CD4-positive, CD25-positive, alpha-beta regulatory T cell (primary cell): ENCODE measurements around the gene TACC3. TPM values are rescaled to one million over a fixed set of nuclear protein-coding genes. Genes with fewer than 3 reads are reported as not detected.

Experiments
- ATAC-seq, 2 donors: fragments of 150-1000 bp; cut with Tn5 transposase; one replicate each; pipeline ENCODE4 v1.10.0; 2021; ENCODE audit warnings: low read depth in 2 of 2, moderate number of reproducible peaks in 2 of 2, moderate library complexity in 1 of 2
- DNase-seq, 3 donors: peaks; one replicate each; pipeline versions ENCODE4 v3.0.0 to v3.0.0-alpha.2; 2012 to 2022; ENCODE audit warnings: mixed read lengths in 1 of 3
- H3K27ac ChIP-seq: one replicate; pipeline ENCODE4 v1.7.0; 2013; ENCODE audit warnings: mild to moderate bottlenecking, low read length; ENCODE audit not compliant: insufficient read depth, poor library complexity, severe bottlenecking
- H3K27me3 ChIP-seq: one replicate; pipeline ENCODE4 v1.7.0; 2013; ENCODE audit warnings: low read length; ENCODE audit not compliant: control insufficient read depth, insufficient read depth
- H3K36me3 ChIP-seq: one replicate; pipeline ENCODE4 v1.7.0; 2013; ENCODE audit warnings: mild to moderate bottlenecking, low read length, moderate library complexity; ENCODE audit not compliant: control insufficient read depth, insufficient read depth
- H3K4me1 ChIP-seq: 2 replicates; pipeline ENCODE4 v1.7.0; 2013; ENCODE audit warnings: mild to moderate bottlenecking, low read length; ENCODE audit not compliant: insufficient read depth, control insufficient read depth, poor library complexity, severe bottlenecking
- H3K4me3 ChIP-seq: one replicate; pipeline ENCODE4 v1.7.0; 2013; ENCODE audit warnings: low read depth, mild to moderate bottlenecking, low read length, moderate library complexity
- H3K9me3 ChIP-seq, 2 experiments: 1 replicate in 1 of 2; 2 replicates in 1 of 2; pipeline ENCODE4 v1.7.0; 2013; ENCODE audit warnings: low read length in 2 of 2, mild to moderate bottlenecking in 1 of 2, moderate library complexity in 1 of 2; ENCODE audit not compliant: control insufficient read depth in 2 of 2
- H3K27ac Mint-ChIP-seq, 3 donors: one replicate each; pipeline ENCODE4 v1.8.0; 2020 to 2022; ENCODE audit warnings: mild to moderate bottlenecking in 3 of 3, mixed read lengths in 3 of 3, moderate library complexity in 2 of 3
- H3K27me3 Mint-ChIP-seq: one replicate; pipeline ENCODE4 v1.8.0; 2022; ENCODE audit warnings: mild to moderate bottlenecking, mixed read lengths
- H3K36me3 Mint-ChIP-seq: one replicate; pipeline ENCODE4 v1.8.0; 2020; ENCODE audit warnings: mixed read lengths
- H3K4me1 Mint-ChIP-seq, 4 donors: one replicate each; pipeline ENCODE4 v1.8.0; 2020 to 2022; ENCODE audit warnings: mixed read lengths in 4 of 4, mild to moderate bottlenecking in 1 of 4
- H3K4me3 Mint-ChIP-seq, 4 donors: one replicate each; pipeline ENCODE4 v1.8.0; 2020 to 2022; ENCODE audit warnings: mild to moderate bottlenecking in 4 of 4, mixed read lengths in 4 of 4, moderate library complexity in 3 of 4
- H3K9me3 Mint-ChIP-seq, 7 donors: one replicate each; pipeline ENCODE4 v1.8.0; 2020 to 2022; ENCODE audit warnings: mixed read lengths in 7 of 7, mild to moderate bottlenecking in 3 of 7, moderate library complexity in 2 of 7
- polyA plus RNA-seq, 4 donors: library from polyadenylated mRNA; unstranded; fragments of 300-500 nt; fragmentation: Illumina TruSeq; gene quantifications; one replicate each; pipeline ENCODE4 v1.2.3, GENCODE V29; 2021
- total RNA-seq: library from RNA; stranded (reverse); gene quantifications from one replicate; pipeline ENCODE4 v1.2.3, GENCODE V29; 2022

The TACC3 gene
- total and polyA plus RNA-seq, 5 donors from 2014 or later = 62.0 to 111 (median 68.8) TPM

DNA sequence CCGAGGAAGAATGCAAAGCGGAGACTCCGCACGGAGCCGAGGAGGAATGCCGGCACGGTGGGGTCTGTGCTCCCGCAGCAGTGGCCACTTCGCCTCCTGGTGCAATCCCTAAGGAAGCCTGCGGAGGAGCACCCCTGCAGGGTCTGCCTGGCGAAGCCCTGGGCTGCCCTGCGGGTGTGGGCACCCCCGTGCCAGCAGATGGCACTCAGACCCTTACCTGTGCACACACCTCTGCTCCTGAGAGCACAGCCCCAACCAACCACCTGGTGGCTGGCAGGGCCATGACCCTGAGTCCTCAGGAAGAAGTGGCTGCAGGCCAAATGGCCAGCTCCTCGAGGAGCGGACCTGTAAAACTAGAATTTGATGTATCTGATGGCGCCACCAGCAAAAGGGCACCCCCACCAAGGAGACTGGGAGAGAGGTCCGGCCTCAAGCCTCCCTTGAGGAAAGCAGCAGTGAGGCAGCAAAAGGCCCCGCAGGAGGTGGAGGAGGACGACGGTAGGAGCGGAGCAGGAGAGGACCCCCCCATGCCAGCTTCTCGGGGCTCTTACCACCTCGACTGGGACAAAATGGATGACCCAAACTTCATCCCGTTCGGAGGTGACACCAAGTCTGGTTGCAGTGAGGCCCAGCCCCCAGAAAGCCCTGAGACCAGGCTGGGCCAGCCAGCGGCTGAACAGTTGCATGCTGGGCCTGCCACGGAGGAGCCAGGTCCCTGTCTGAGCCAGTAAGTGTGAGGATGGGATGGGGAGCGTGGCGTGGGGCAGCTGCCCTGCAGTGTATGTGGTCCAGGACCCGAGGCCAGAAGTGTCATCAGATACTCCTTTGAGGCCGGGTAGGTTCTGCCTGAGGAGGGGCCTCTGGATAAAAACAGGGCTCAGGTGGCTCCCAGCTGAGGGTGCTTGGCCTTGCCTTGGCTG, 7.0 kb downstream of the TACC3 start:
- peaks cover 7 to 65% (median 29%) of the 10 kb centered on the region in 4 donors for H3K4me1 Mint-ChIP-seq
- H3K36me3 Mint-ChIP-seq = peaks cover 28% of the 10 kb centered on the region

DNA sequence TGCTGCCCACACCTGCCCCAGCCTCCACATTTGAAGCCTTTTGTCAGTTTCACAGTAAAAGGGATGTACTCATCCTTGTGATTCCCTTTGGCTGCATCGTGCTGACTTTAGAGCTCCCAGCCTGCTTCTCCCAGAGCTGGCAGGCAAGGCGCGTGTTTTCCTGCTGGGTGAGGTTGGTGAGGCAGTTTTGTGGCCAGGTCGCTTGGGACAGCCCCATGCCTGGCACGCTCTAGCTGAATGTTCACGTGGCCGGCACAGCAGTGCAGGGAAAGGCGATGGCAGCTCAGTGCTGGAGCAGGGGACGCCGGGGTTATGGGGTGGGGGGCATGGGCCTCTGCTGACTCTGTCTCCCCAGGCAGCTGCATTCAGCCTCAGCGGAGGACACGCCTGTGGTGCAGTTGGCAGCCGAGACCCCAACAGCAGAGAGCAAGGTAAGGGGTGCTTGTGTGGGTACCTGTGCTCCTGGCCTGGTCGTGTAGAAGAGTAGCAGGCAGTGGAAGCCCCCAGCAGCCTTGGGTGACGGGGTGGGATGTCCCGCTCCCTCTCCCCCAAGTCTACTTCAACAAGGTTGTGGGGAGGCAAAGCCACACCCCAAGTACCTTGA, 9.3 kb downstream of the TACC3 start:
- ATAC-seq = no peak
- no peak overlapping the region for H3K4me3 ChIP-seq
- H3K27ac ChIP-seq = no peak overlapping the region
- peaks cover 80% of the 10 kb centered on the region for H3K36me3 ChIP-seq
- no peaks in the 10 kb centered on the region for H3K27me3 ChIP-seq
- Mint-ChIP-seq H3K4me1 (peaks cover 5 to 43% (median 17%) of the 10 kb centered on the region in 4 donors), H3K27me3 (no peaks in the 10 kb centered on the region), H3K36me3 (peaks cover 27% of the 10 kb centered on the region), H3K9me3 (peaks cover 0 to 2% (median 0%) of the 10 kb centered on the region in 7 donors), H3K4me3 (peak overlapping the region in 1 of 4 donors; percentile 9), H3K27ac (no peak overlapping the region)
- H3K9me3 ChIP-seq = no peaks in the 10 kb centered on the region
- no peak for DNase-seq
- H3K4me1 ChIP-seq = peaks cover 38% of the 10 kb centered on the region

More for the DNA sequence above, 7.0 kb downstream of the TACC3 start:
- H3K27me3 Mint-ChIP-seq = no peaks in the 10 kb centered on the region
- H3K27ac Mint-ChIP-seq = no peak overlapping the region
- Histone ChIP-seq H3K4me3 (no peak overlapping the region), H3K27ac (no peak overlapping the region), H3K36me3 (peaks cover 59% of the 10 kb centered on the region), H3K9me3 (no peaks in the 10 kb centered on the region), H3K4me1 (peaks cover 61% of the 10 kb centered on the region), H3K27me3 (no peaks in the 10 kb centered on the region)
- H3K9me3 Mint-ChIP-seq = no peaks in the 10 kb centered on the region
- H3K4me3 Mint-ChIP-seq = peak overlapping the region in 1 of 4 donors; percentile 67
- ATAC-seq = no peak
- DNase-seq = no peak

DNA sequence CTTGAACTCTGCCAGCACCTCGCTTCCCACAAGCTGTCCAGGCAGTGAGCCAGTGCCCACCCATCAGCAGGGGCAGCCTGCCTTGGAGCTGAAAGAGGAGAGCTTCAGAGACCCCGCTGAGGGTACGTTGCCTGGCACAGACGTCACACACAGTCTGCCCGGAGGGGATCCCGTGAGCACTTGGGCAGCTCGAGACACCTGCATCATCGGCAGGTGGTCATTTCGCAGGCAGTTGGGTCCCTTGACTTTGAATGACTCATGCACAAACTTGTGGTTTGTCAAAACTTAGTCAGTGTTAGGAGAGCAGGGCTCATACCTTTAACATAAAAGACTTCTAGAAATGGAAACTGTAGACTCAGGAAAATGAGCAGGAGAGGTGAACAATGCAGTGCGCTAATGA, 9.9 kb downstream of the TACC3 start:
- H3K27me3 Mint-ChIP-seq = no peaks in the 10 kb centered on the region
- H3K9me3 Mint-ChIP-seq = peaks cover 0 to 2% (median 0%) of the 10 kb centered on the region in 7 donors
- Histone ChIP-seq H3K27me3 (no peaks in the 10 kb centered on the region), H3K4me1 (peaks cover 33% of the 10 kb centered on the region), H3K4me3 (no peak overlapping the region), H3K27ac (no peak overlapping the region), H3K9me3 (no peaks in the 10 kb centered on the region), H3K36me3 (peaks cover 86% of the 10 kb centered on the region)
- no peak overlapping the region for H3K27ac Mint-ChIP-seq
- H3K36me3 Mint-ChIP-seq = peaks cover 28% of the 10 kb centered on the region
- DNase-seq = no peak
- H3K4me1 Mint-ChIP-seq = peaks cover 5 to 39% (median 16%) of the 10 kb centered on the region in 4 donors
- ATAC-seq = no peak
- no peak overlapping the region for H3K4me3 Mint-ChIP-seq

DNA sequence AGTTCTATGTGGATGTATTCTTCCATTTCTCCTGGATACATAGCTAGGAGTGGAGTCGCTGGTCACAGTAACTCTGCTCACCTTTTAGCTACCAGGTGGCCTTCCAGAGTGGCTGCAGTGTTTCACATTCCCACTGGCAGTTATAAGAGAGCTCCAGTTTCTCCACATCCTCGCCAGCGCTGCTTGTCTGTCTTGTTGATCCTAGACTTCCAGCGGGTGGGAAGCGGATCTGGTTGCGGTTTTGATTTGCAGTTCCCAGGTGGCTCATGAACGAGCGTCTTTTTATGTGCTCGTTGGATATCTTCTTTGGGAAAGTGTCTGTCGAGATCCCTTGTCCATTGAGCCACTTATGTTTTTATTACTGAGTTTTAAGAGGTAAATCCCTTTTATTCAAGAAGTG, 11.6 kb downstream of the TACC3 start:
- no peak for ATAC-seq
- no peak overlapping the region for H3K27ac Mint-ChIP-seq
- no peak for DNase-seq
- peaks cover 0 to 4% (median 0%) of the 10 kb centered on the region in 7 donors for H3K9me3 Mint-ChIP-seq
- Histone ChIP-seq H3K36me3 (peaks cover 94% of the 10 kb centered on the region), H3K9me3 (peaks cover 3 to 12% of the 10 kb centered on the region in 2 experiments), H3K27ac (no peak overlapping the region), H3K4me3 (no peak overlapping the region), H3K4me1 (peaks cover 15% of the 10 kb centered on the region), H3K27me3 (no peaks in the 10 kb centered on the region)
- peaks cover 20% of the 10 kb centered on the region for H3K36me3 Mint-ChIP-seq
- H3K4me1 Mint-ChIP-seq = peaks cover 5 to 24% (median 10%) of the 10 kb centered on the region in 4 donors
- H3K27me3 Mint-ChIP-seq = no peaks in the 10 kb centered on the region
- no peak overlapping the region for H3K4me3 Mint-ChIP-seq

DNA sequence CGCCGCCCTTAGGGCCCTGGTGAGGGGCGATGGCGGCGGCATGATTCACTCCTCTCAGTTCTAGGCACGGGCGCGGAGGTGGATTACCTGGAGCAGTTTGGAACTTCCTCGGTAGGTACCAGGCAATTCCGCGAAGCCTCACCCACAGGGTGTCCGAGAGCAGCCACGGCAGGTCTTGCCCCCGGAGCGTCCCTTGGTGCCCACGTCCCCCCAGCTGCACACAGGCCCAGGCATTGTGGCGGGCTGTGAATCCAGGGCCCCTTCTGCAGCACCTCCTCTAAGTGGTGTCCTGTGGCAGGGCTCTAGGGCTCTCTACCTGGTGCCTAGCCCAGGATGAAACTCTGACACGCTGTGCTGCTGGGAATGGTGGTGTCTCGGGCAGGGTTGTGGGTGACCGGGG, 13.9 kb downstream of the TACC3 start:
- Histone ChIP-seq H3K4me3 (no peak overlapping the region), H3K4me1 (no peaks in the 10 kb centered on the region), H3K27me3 (no peaks in the 10 kb centered on the region), H3K36me3 (peaks cover 94% of the 10 kb centered on the region), H3K9me3 (peaks cover 6 to 20% of the 10 kb centered on the region in 2 experiments), H3K27ac (no peak overlapping the region)
- no peak overlapping the region for H3K4me3 Mint-ChIP-seq
- ATAC-seq = no peak
- DNase-seq = no peak
- no peak overlapping the region for H3K27ac Mint-ChIP-seq
- peaks cover 25% of the 10 kb centered on the region for H3K36me3 Mint-ChIP-seq
- H3K4me1 Mint-ChIP-seq = peaks cover 0 to 8% (median 0%) of the 10 kb centered on the region in 4 donors
- peaks cover 0 to 13% (median 3%) of the 10 kb centered on the region in 7 donors for H3K9me3 Mint-ChIP-seq
- H3K27me3 Mint-ChIP-seq = no peaks in the 10 kb centered on the region

DNA sequence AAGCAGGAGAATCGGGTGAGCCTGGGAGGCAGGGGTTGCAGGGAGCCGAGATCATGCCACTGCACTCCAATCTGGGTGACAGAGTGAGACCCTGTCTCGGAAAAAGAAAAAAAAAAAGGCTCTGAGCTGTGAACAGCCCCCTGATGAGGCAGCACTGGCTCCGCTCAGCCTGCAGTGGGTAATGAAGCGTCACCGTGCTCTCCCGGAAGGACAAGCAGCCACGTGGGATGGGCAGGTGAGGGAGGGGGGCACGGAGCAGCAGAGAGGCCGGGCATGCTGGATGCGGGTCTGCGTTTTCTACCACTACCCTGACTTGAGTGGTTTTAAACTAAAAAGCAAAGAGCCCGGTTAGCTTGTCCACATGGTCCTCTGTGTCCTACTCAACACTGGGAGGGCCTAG, 15.5 kb downstream of the TACC3 start:
- H3K36me3 ChIP-seq = peaks cover 95% of the 10 kb centered on the region
- no peak for DNase-seq
- Mint-ChIP-seq H3K4me1 (no peaks in the 10 kb centered on the region), H3K27me3 (no peaks in the 10 kb centered on the region), H3K27ac (no peak overlapping the region), H3K36me3 (peaks cover 25% of the 10 kb centered on the region), H3K9me3 (peaks cover 0 to 13% (median 3%) of the 10 kb centered on the region in 7 donors), H3K4me3 (no peak overlapping the region)
- no peak overlapping the region for H3K27ac ChIP-seq
- H3K9me3 ChIP-seq = peaks cover 6 to 20% of the 10 kb centered on the region in 2 experiments
- no peaks in the 10 kb centered on the region for H3K4me1 ChIP-seq
- no peaks in the 10 kb centered on the region for H3K27me3 ChIP-seq
- no peak overlapping the region for H3K4me3 ChIP-seq
- ATAC-seq = no peak

DNA sequence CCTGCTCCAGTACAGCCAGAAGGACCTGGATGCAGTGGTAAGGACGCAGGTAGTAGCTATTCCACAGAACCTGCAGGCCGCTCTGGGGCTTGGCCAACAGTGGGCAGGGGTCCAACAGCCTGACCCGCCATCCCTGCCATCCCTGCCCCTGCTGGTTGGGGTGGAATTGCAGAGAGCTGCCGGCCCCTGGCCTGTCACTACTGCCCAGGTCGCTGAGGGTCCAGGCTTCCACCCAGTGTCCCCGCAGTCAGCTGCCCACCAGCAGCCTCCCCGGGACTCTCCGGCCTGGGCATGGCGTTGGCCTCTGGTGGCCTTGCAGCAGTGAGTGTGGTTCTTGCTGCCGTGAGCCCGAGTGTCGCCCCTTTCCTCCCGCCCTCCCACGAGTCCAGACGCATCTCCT, 16.3 kb downstream of the TACC3 start:
- Histone ChIP-seq H3K27ac (no peak overlapping the region), H3K9me3 (peaks cover 6 to 20% of the 10 kb centered on the region in 2 experiments), H3K4me3 (no peak overlapping the region), H3K36me3 (peaks cover 94% of the 10 kb centered on the region), H3K4me1 (no peaks in the 10 kb centered on the region), H3K27me3 (no peaks in the 10 kb centered on the region)
- H3K4me1 Mint-ChIP-seq = no peaks in the 10 kb centered on the region
- H3K9me3 Mint-ChIP-seq = peaks cover 0 to 13% (median 3%) of the 10 kb centered on the region in 7 donors
- no peak overlapping the region for H3K27ac Mint-ChIP-seq
- H3K36me3 Mint-ChIP-seq = peaks cover 25% of the 10 kb centered on the region
- H3K4me3 Mint-ChIP-seq = no peak overlapping the region
- ATAC-seq (no peak), DNase-seq (no peak)
- no peaks in the 10 kb centered on the region for H3K27me3 Mint-ChIP-seq
